Activated T-helper 1 cell treated with anti-CD3 and anti-CD28 coated beads, Interleukin-12 subunit alpha, Interleukin-12 subunit beta, Interleukin-2, Interleukin-4 antibody, amounts not matched to agents 30 ng/mL and 10 ng/mL and 1 ng/mL, durations not matched to agents 14 hours and 24 hours and 36 hours (primary cell): ENCODE data around the gene PHIP. TPM values are rescaled to one million over a fixed set of nuclear protein-coding genes. Genes with fewer than 3 reads are reported as not detected.
"Not testable (repeated sequence)": the region's sequence is repeated elsewhere in the genome, so short reads cannot be mapped to it uniquely, and the experiment has no call there.

Experiments
- DNase-seq: peaks from one replicate; pipeline ENCODE4 v3.0.0; 2021; ENCODE audit warnings: low spot score
- H3K27ac Mint-ChIP-seq: one replicate; pipeline ENCODE4 v1.8.0; 2021; ENCODE audit warnings: mild to moderate bottlenecking, mixed read lengths
- H3K27me3 Mint-ChIP-seq: one replicate; pipeline ENCODE4 v1.8.0; 2022; ENCODE audit warnings: mild to moderate bottlenecking, moderate library complexity, mixed read lengths; ENCODE audit not compliant: insufficient read depth
- H3K36me3 Mint-ChIP-seq: one replicate; pipeline ENCODE4 v1.8.0; 2021; ENCODE audit warnings: low read depth, mixed read lengths
- H3K4me1 Mint-ChIP-seq: one replicate; pipeline ENCODE4 v1.8.0; 2021; ENCODE audit warnings: low read depth, mixed read lengths
- H3K4me3 Mint-ChIP-seq: one replicate; pipeline ENCODE4 v1.8.0; 2021; ENCODE audit warnings: mild to moderate bottlenecking, moderate library complexity, mixed read lengths
- H3K9me3 Mint-ChIP-seq: one replicate; pipeline ENCODE4 v1.8.0; 2021; ENCODE audit warnings: mixed read lengths
- intact Hi-C: fragments of 100-400 bp; cut with micrococcal nuclease; formaldehyde crosslinking; loops from one replicate; pipeline ENCODE4 v1.15.1; 2024
- total RNA-seq: library from RNA; stranded (reverse); gene quantifications from 2 replicates; pipeline ENCODE4 v1.2.3, GENCODE V29; 2022

Gene PHIP
- total RNA-seq, 1 donor from 2014 or later: 34.8 TPM

DNA sequence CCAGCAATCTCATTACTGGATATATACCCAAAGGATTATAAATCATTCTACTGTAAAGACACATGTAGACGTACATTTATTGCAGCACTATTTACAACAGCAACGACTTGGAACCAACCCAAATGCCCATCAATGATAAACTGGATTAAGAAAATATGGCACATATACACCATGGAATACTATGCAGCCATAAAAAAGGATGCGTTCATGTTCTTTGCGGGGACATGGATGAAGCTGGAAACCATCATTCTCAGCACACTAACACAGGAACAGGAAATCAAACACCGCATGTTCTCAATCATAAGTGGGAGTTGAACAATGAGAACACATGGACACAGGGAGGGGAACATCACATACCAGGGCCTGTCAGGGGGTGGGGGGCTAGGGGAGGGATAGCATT, 188.2 kb downstream of the PHIP start:
- H3K9me3 Mint-ChIP-seq, DNase-seq, H3K4me1 Mint-ChIP-seq, H3K27ac Mint-ChIP-seq, intact Hi-C loops, H3K36me3 Mint-ChIP-seq, H3K4me3 Mint-ChIP-seq, H3K27me3 Mint-ChIP-seq: not testable (repeated sequence)

Other genes with a start within 250 kb of the PHIP start
- gene IRAK1BP1, start 210.7 kb downstream of the PHIP start, total RNA-seq: 3.0 TPM in 2 replicates
- 51.0 and 53.4 TPM in 2 replicates for gene HMGN3, start 156.4 kb upstream of the PHIP start, total RNA-seq